ENCODE measurements around the gene PRPF39.

PRPF39 gene

GRCh38 chr14:45082420-45082819 lies 1.5 kb upstream of the PRPF39 start:
- no peak for FAIRE-seq

- FAIRE-seq = no peak
Observed at GRCh38 chr14:45083617-45083975, 320 bp upstream of the PRPF39 start.

GRCh38 chr14:45084946-45085346 lies 1.0 kb downstream of the PRPF39 start:
- no peak for FAIRE-seq

- no peak for FAIRE-seq
Observed at GRCh38 chr14:45089813-45090212, 5.9 kb downstream of the PRPF39 start.

GRCh38 chr14:45091710-45092109 lies 7.8 kb downstream of the PRPF39 start:
- FAIRE-seq = no peak

GRCh38 chr14:45094275-45094674 lies 10.4 kb downstream of the PRPF39 start:
- no peak for FAIRE-seq

- no peak for FAIRE-seq
Observed at GRCh38 chr14:45095143-45095542, 11.2 kb downstream of the PRPF39 start.

- no peak for FAIRE-seq
Observed at GRCh38 chr14:45096218-45096617, 12.3 kb downstream of the PRPF39 start.

GRCh38 chr14:45103806-45104205 lies 19.9 kb downstream of the PRPF39 start:
- no peak for FAIRE-seq

- no peak for FAIRE-seq
Observed at GRCh38 chr14:45104561-45104960, 20.6 kb downstream of the PRPF39 start.

GRCh38 chr14:45112896-45113781 lies 29.2 kb downstream of the PRPF39 start:
- FAIRE-seq = no peak

GRCh38 chr14:45114327-45114726 lies 30.4 kb downstream of the PRPF39 start:
- FAIRE-seq = no peak

GRCh38 chr14:45118594-45118993 lies 34.7 kb downstream of the PRPF39 start:
- FAIRE-seq = no peak

GRCh38 chr14:45120096-45120495 lies 36.2 kb downstream of the PRPF39 start:
- no peak for FAIRE-seq

GRCh38 chr14:45123271-45123670 lies 39.4 kb downstream of the PRPF39 start:
- FAIRE-seq = no peak

- no peak for FAIRE-seq
Observed at GRCh38 chr14:45125754-45126153, 41.8 kb downstream of the PRPF39 start.

- no peak for FAIRE-seq
Observed at GRCh38 chr14:45128963-45129629, 45.2 kb downstream of the PRPF39 start.

GRCh38 chr14:45133683-45134050 lies 49.8 kb downstream of the PRPF39 start:
- no peak for FAIRE-seq

- peak; percentile 99 for FAIRE-seq
Observed at GRCh38 chr14:45134051-45134958, 50.4 kb downstream of the PRPF39 start, which contains the start of gene FKBP3. Gene FKBP3, minus strand, starts transcription at chr14:45134481. Its CDS starts 25 bp downstream, at chr14:45134456.

GRCh38 chr14:45135156-45135555 lies 51.2 kb downstream of the PRPF39 start:
- FAIRE-seq = no peak

GRCh38 chr14:45135659-45136395 lies 51.9 kb downstream of the PRPF39 start, which contains the start of gene FANCM:
Gene FANCM, plus strand, starts transcription at chr14:45135930. Its CDS starts 102 bp downstream, at chr14:45136032.
- peak; percentile 99 for FAIRE-seq

GRCh38 chr14:45136399-45136798 lies 52.5 kb downstream of the PRPF39 start:
- FAIRE-seq = no peak
